ENCODE results near the gene AKT3.

The AKT3 gene

DNA sequence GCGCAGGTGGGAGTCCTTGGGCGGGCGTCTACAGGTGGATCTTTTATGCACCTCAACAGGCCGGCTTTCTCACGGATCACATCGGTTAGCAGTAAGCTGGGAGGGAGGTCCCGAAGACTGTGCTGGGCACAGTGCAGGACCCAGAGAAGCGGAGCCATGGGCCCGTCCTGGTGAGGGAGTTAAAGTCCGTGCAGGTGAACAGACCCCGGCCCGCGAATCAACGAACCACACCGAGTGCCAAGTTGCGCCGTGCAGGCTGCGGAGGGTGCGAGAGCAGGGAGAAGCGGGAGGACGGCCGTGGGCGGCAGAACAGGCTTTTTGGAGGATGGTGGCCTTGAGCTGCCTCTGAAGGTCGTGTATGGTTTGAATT is 360.9 kb downstream of the AKT3 start:
- no peak overlapping the region for H3K4me3 ChIP-seq (ENCODE audit: low read depth, low read length)
- TF ChIP-seq, protein P1, sequence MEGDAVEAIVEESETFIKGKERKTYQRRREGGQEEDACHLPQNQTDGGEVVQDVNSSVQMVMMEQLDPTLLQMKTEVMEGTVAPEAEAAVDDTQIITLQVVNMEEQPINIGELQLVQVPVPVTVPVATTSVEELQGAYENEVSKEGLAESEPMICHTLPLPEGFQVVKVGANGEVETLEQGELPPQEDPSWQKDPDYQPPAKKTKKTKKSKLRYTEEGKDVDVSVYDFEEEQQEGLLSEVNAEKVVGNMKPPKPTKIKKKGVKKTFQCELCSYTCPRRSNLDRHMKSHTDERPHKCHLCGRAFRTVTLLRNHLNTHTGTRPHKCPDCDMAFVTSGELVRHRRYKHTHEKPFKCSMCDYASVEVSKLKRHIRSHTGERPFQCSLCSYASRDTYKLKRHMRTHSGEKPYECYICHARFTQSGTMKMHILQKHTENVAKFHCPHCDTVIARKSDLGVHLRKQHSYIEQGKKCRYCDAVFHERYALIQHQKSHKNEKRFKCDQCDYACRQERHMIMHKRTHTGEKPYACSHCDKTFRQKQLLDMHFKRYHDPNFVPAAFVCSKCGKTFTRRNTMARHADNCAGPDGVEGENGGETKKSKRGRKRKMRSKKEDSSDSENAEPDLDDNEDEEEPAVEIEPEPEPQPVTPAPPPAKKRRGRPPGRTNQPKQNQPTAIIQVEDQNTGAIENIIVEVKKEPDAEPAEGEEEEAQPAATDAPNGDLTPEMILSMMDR (IDR thresholded peaks at IDR 0.05; ENCODE audit: insufficient read depth, low read depth, low read length, missing control alignments) = no peak
- no peak for DNase-seq (ENCODE audit: low read depth)

DNA sequence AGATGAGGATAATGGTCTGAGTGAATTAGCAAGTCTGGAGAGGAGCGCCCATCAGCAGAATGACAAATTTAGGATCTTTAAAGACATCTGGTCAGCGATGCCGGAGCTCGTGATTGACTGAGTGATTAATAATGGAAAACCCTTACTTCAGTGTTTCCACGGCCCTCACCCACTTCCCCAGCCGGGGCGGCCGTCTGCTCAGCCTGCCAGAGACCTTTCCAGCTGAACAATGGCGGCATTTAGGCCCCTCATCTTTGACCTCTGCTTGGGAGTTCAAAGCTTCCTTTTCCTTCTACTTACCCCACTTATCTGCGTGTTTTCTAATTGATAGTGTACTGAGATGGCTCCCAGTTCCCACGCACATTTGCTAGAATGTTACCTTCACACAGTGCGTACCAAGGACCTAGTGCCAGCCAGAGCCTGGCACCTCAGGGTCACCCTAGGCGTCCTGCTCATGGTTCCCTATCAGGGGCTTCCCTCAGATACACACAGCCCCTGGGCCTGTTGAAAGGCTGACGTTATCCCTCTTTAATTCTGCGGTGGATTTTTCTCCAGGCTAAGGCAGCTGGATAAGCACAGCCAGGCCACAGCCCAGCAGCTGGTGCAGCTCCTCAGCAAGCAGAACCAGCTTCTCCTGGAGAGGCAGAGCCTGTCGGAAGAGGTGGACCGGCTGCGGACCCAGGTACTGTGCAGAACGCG is 361.4 kb downstream of the AKT3 start:
- TF ChIP-seq, protein P1 (IDR thresholded peaks at IDR 0.05; ENCODE audit: insufficient read depth, low read depth, low read length, missing control alignments) = no peak
- H3K4me3 ChIP-seq (ENCODE audit: low read depth, low read length) = no peak overlapping the region
- no peak for DNase-seq (ENCODE audit: low read depth)

DNA sequence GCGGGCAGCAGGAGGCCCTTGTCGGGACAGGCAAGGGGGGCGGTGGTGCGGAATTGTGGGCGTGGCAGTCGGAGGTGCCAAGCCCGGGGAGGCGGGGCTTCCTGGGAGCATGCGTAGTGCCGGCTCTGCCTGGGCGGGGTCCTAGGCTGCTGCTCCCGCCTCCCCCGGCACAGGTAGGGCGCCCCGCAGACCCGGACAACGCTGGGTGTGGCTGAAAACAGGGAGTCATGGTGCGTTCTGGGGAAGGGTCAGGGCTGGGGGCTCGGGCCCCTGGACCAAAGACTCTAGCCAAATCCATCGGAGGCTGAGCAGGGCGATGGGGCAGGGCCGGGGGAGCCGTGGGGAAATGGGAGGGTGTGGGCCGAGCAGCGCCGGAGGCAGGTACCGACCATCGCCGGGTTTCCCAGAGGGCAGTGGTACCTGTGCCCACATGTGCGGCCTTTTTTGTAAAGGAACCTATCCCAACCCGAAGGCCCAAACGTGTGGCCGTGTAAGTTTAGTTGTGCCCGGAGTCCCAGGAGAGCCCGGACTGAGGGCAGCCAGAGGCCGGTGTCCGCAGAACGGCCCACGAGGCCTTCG is 362.3 kb downstream of the AKT3 start:
- TF ChIP-seq, protein P1 (IDR thresholded peaks at IDR 0.05; ENCODE audit: insufficient read depth, low read depth, low read length, missing control alignments) = no peak
- H3K4me3 ChIP-seq (ENCODE audit: low read depth, low read length) = no peak overlapping the region
- DNase-seq (ENCODE audit: low read depth) = no peak

DNA sequence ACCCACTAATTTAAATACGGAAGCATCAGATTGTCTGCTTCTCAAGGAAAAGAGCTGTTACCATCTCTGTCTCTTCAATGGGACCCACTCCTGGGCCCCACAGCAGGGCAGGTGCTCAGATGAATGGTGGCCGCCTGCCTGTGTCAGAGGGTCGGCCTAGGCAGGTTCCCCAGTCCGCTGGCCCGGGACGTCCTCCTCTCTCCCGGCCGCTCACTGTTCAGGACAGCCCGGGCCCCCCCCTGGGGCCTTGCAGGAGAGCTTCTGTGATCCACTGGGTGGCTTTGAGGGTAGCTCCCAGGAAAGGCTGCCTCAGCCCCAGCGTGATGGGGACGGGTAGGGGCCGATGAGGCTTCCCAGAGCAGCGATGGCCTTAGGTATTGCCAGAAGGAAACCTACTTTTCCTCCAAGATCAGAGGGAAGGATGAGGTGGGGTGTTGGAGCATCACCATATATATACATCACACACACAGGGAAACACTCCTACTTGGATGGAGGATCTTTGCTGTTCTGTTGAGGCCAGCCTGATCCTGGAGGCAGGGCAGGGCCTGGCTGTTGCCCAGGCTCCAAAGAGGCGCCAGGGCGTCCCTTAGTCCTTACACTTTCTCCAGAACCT is 362.9 kb downstream of the AKT3 start:
- DNase-seq (ENCODE audit: low read depth) = no peak
- TF ChIP-seq, protein P1 (IDR thresholded peaks at IDR 0.05; ENCODE audit: insufficient read depth, low read depth, low read length, missing control alignments) = no peak
- no peak overlapping the region for H3K4me3 ChIP-seq (ENCODE audit: low read depth, low read length)

DNA sequence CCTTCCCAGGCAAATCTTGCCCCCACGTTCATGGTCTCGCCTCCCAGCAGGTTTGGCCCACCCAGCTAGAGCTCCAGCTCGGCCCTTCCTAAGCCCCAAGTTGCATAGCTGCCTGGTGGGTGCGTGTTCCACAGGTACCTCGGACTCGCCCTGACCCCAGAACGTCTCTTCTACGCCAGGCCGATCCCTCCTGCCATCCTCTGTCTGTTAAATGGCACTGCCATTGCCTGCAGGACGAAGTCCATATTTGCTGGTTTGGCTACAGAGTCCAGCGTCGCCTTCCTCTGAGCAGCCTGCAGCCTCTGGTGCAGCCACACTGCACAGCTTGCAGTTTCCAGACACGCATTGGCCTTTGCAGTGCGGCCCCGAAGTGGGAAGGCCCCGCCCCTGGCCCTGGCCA is 366.1 kb downstream of the AKT3 start:
- TF ChIP-seq, protein P1 (IDR thresholded peaks at IDR 0.05; ENCODE audit: insufficient read depth, low read depth, low read length, missing control alignments) = no peak

DNA sequence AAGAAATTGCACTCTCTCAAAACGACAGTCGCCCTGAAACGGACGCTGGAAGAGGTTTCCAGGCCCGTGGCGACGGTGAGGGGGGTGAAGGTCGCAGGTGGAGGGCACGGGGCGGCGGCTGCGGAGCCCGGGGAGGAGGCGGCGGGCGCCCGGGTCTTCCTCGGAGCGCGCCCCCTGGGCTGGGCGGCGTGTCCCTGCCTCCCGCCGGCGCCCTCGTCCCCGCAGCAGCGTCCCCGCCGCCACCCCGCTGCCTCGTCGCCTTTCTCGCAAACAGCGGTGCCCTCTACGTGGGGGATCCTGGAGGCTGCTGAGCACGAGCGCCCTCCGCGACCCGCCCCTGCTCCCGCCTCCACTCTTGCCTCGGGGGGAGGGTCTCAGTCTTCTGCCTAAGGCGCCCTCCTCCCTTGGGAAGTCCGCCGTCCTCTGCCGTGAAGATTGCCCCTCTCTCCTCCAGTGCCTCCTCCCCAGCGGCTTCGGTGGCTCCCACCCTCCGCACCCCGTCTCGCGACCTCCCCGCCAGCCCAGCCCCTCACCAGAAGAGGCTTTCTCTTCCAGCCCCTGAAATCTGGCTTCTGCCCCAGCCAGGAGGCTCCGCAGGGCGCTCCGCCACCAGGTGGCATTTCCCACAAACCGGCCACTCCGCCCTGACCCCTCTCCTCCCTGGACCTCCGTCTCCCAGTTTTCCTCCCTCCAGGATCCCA is 366.8 kb downstream of the AKT3 start:
- H3K4me3 ChIP-seq (ENCODE audit: low read depth, low read length) = no peak overlapping the region
- DNase-seq (ENCODE audit: low read depth) = no peak
- TF ChIP-seq, protein P1 (IDR thresholded peaks at IDR 0.05; ENCODE audit: insufficient read depth, low read depth, low read length, missing control alignments) = no peak

More for the DNA sequence above, 366.1 kb downstream of the AKT3 start:
- H3K4me3 ChIP-seq (ENCODE audit: low read depth, low read length) = no peak overlapping the region
- DNase-seq (ENCODE audit: low read depth) = no peak
